Stimulated activated CD4-positive, alpha-beta T cell treated with anti-CD3 and anti-CD28 coated beads, Interleukin-15, amount 100 ng/mL, for 24 hours (primary cell): Measurements from ENCODE around the gene IFT25.
"Not testable (repeated sequence)": the region's sequence is repeated elsewhere in the genome, so short reads cannot be mapped to it uniquely, and the experiment has no call there.

ENCODE experiments used
- DNase-seq: peaks from one replicate; pipeline ENCODE4 v3.0.0-alpha.2; 2020

Gene IFT25

GRCh38 chr1:53881853-53882252, 63.6 kb downstream of the IFT25 start:
- not testable (repeated sequence) for DNase-seq

- DNase-seq = no peak
These were observed 66.9 kb downstream of the IFT25 start for GRCh38 chr1:53878492-53879105.

- DNase-seq = not testable (repeated sequence)
These were observed 70.3 kb downstream of the IFT25 start for GRCh38 chr1:53875150-53875549.

- DNase-seq = no peak
These were observed 73.6 kb downstream of the IFT25 start for GRCh38 chr1:53871773-53872484.
